ENCODE results near the gene CAMK1D.

DNA sequence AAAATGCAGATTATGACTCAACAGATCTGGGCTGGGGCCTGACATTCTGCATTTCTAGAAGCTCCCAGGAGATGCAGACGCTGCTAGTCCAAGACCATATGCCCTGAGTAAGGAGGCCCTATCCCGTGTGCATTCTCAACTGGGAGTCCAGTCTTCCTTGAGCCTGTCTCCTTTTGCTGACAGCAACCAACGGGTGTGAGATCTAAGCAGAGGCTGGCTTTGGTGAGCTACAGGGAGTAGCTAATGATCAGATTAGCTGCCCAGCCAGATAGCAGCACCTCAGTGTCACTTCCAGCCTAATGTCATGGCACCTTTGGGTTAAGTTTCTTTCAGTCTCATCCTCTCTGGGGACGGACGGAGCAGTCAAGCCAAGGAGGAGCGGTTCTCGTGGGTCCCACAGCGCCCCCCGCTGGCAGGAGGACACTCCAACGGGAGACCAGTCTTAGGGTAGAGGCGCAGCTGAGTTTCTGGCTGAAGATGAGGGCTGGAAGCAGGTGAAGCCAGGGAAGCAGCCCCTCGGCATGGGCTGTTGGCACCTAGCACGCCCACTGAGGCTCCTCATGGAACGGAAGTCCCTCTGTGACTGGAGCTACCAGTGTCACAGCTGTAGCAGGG, 498.1 kb downstream of the CAMK1D start:
- TF ChIP-seq, protein P1, sequence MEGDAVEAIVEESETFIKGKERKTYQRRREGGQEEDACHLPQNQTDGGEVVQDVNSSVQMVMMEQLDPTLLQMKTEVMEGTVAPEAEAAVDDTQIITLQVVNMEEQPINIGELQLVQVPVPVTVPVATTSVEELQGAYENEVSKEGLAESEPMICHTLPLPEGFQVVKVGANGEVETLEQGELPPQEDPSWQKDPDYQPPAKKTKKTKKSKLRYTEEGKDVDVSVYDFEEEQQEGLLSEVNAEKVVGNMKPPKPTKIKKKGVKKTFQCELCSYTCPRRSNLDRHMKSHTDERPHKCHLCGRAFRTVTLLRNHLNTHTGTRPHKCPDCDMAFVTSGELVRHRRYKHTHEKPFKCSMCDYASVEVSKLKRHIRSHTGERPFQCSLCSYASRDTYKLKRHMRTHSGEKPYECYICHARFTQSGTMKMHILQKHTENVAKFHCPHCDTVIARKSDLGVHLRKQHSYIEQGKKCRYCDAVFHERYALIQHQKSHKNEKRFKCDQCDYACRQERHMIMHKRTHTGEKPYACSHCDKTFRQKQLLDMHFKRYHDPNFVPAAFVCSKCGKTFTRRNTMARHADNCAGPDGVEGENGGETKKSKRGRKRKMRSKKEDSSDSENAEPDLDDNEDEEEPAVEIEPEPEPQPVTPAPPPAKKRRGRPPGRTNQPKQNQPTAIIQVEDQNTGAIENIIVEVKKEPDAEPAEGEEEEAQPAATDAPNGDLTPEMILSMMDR (IDR thresholded peaks at IDR 0.05), result no peak
- TF ChIP-seq EP300 (IDR thresholded peaks at IDR 0.05), result no peak
- no peak for TF ChIP-seq POLR2A (IDR thresholded peaks at IDR 0.05)

Measured in stomach (tissue), 4 donors.